ENCODE results near the gene NES.

NES gene, protein sequence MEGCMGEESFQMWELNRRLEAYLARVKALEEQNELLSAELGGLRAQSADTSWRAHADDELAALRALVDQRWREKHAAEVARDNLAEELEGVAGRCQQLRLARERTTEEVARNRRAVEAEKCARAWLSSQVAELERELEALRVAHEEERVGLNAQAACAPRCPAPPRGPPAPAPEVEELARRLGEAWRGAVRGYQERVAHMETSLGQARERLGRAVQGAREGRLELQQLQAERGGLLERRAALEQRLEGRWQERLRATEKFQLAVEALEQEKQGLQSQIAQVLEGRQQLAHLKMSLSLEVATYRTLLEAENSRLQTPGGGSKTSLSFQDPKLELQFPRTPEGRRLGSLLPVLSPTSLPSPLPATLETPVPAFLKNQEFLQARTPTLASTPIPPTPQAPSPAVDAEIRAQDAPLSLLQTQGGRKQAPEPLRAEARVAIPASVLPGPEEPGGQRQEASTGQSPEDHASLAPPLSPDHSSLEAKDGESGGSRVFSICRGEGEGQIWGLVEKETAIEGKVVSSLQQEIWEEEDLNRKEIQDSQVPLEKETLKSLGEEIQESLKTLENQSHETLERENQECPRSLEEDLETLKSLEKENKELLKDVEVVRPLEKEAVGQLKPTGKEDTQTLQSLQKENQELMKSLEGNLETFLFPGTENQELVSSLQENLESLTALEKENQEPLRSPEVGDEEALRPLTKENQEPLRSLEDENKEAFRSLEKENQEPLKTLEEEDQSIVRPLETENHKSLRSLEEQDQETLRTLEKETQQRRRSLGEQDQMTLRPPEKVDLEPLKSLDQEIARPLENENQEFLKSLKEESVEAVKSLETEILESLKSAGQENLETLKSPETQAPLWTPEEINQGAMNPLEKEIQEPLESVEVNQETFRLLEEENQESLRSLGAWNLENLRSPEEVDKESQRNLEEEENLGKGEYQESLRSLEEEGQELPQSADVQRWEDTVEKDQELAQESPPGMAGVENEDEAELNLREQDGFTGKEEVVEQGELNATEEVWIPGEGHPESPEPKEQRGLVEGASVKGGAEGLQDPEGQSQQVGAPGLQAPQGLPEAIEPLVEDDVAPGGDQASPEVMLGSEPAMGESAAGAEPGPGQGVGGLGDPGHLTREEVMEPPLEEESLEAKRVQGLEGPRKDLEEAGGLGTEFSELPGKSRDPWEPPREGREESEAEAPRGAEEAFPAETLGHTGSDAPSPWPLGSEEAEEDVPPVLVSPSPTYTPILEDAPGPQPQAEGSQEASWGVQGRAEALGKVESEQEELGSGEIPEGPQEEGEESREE (N-terminal part only)

DNA sequence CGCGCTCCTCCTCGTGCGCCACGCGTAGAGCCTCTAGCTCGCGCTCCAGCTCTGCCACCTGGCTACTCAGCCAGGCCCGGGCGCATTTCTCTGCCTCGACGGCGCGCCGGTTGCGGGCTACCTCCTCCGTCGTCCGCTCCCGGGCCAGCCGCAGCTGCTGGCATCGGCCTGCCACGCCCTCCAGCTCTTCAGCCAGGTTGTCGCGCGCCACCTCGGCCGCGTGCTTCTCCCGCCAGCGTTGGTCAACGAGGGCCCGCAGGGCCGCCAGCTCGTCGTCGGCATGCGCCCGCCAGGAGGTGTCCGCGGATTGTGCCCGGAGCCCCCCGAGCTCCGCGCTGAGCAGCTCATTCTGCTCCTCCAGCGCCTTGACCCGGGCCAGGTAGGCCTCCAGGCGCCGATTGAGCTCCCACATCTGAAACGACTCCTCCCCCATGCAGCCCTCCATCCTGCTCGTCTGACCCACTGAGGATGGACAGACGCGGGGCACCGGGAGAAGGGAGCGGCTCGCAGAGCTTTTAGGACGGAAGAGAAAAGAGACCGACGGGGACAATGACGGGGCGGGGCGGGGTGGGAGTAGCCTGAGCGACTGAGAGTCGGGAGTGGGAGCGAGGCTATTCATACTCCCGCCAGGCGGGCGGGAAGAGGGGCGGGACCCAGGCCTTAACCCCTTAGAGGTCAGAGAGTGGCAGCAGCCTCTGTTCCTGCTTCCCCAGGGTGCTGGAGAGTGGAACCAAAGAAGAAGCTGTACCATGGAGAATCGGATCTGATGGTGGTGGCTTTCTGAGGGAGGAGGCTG lies at the start of gene NES:
Gene NES (minus strand): TSS at position 588 of the 796 bp plus-strand sequence. CDS start 143 bp downstream, at position 445.
- peak; percentile 82 for DNase-seq

DNA sequence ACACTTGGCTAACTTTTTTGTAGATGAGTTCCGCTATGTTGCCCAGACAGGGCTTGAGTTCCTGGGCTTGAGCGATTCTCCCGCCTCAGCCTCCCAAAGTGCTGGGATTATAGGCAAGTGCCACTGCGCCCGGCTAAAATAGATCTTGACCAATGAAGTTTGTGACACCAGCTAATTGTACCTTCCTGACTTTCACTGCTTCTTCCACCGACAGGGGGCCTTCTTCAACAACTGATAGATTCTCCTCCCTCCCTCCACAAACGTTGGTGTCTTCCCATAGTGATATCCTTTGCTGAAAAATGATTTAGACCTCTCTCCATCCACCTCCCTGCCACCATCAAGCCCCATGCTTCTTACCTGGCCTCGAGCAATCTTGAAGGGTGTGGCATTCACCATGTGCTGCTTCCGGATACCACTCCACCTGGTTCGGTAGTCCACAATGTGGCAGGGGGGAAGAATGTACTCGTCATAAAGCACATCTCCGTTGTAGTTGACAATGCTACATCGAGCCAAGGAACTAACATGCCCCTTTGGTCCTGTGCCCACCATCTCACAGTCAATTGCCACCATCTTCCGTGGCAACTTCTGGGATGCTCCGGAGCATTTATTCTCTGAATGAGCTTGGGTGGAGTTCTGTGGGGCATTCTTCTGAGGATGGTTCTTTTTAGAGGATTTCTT lies 49.5 kb upstream of the NES start:
- DNase-seq: peak; percentile 77

DNA sequence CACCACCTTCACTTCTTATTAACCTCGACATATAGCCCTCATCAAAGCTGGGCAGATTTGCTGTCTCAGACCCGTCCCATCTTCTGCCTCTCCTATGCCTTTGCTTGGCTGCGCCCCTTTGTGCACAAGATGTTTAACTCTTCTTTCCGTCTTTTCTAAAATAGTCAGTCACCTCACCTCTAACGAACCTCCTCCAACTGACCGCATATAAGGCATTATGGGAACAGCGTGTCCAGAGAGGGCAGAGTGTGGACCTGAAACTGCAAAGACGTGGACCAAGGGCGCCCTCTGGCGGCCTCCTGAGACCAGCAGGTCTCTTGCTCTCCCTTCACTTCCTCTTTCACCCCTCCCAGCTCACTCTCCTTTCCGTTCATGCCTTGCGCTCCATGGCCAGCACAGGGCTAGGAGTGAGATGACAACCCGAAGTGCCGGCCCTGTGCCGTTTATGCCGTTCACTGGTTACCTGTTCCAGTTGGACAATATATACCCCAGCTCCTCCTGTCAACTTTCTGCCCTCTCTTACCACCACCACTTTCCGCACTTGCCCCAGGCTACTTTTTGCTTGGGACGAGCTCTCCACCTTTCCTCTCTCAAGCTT lies 48.6 kb upstream of the NES start:
- peak; percentile 91 for DNase-seq

DNA sequence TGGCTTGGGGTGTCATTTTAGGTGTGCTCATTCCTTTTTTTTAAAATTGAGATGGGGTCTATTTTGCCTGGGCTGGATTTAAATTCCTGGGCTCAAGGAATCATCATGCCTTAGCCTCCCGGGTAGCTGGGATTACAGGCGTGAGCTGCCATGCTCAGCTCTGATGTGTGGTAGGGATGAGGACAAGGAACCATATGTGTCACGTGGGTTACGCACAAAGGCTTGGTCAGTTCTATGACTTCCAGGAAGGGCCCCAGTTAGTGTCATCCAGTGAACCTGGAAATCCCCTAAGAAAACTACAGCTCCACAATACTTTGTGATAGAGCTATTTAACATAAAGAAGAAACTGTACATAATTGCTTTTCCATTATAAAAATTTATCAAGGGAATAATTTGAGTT lies 44.3 kb upstream of the NES start:
- no peak for DNase-seq

DNA sequence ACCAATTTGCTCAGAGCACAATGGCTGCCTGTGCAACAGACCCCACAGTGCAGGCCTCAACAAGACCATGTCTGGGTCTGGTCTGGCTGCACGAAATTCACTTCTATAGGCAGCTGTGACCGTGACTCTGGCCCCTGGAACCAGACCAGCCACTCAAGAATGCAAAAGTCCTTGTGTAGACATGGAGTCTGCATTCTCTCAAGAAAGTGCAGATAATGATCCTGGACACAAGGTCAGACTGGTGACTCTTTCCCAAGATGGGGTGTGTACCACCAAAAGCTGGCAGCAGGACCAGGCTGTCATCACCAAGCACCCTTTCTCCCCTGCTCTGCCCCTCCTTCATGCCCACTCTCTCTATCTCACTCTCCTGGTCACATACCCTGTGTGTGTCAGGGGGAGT lies 43.9 kb upstream of the NES start:
- no peak for DNase-seq

DNA sequence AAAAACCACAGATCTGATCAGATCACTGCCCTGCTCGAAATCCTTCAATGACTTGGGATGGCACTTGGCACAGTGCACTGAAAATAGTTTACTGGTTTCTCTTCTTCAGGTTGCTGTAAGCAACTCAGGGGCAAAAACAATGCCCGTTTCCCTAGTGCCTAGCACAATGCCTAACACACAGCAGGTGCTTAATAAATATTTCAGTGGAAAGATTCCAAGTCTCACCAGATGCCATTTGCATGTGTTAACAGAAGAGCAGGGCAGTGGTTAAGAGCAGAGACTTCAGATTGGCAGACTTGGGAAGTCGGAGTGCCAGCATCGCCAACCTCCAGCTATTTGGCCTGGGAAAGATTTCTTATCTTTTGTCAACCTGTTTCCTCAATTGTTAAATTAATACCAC lies 40.1 kb upstream of the NES start:
- peak; percentile 54 for DNase-seq

DNA sequence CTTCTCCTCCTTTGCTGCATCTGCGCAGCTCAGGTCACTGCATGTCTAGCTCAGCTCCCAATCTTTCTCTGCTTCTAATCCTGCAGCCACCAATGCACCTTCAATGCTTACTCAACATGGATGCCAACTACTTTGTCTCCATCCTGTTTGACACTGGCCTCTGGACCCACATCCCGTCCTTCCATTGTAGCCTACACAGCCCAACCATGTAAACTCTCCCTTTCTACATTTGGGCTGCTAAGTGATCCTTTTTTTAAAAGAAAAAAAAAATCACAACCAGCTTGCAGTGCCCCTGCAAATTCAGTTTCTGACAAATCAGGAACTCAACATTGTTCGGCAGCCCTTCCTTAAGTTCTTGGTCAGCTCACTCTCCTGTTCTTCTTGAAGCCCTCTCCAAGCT lies 37.6 kb upstream of the NES start:
- DNase-seq: no peak

DNA sequence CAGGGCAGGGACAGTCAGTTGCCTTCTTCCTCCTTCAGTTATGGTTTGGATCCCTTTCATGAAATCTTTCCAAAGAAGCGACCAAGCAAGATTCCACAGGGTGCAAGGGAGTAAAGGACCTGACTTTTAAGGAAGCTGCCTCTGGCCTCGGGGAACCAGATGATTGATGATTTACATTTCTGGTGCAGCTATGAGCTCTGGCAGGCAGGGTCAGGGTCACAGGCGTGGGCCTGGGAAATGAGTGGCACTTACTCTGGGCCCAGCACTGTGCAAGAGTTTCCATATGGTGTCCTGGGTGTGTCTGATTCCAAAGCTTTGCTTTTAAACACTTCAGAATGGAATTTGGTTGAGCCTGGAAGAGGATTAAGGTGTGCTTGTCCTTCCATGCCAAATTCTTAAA lies 35.4 kb upstream of the NES start:
- DNase-seq: no peak

DNA sequence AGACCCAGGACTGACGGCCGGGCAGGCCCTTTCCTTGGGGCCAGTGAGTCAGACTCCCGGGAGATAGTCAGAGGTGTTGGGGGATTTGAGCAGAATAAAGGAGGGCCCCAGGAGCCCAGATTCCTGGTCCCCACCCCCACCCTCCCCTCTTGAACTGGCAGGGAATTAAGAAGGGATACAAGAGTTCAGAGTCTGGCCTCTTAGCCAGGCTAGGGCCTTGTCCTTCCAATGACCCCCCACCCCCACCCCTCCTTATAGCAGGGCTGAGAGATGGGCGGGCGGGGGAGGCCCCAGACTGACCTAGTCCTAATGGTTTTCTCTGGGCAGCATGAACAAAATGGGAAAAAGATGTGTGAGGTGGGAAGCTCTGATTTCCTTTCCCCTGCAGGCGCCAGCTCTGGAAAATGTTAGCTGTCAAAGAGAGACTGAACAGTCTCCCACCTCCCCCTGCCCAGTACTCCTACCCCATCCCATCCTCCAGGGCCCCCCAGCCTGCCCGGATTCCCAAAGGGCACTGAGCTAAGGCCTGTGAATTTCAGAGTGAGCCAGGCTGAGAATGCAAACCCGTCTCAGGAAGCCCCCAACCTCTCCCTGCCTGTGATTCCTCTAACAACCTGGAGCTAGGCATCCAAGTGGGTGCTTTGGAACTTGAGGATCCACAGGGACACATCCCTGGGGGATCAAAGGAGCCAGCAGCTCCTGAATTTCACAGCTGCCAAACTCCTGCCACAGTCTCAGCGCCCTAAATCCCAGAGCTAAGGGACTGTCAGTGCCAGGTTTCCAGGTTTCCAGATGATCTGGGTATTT lies 34.0 kb upstream of the NES start:
- DNase-seq: no peak

DNA sequence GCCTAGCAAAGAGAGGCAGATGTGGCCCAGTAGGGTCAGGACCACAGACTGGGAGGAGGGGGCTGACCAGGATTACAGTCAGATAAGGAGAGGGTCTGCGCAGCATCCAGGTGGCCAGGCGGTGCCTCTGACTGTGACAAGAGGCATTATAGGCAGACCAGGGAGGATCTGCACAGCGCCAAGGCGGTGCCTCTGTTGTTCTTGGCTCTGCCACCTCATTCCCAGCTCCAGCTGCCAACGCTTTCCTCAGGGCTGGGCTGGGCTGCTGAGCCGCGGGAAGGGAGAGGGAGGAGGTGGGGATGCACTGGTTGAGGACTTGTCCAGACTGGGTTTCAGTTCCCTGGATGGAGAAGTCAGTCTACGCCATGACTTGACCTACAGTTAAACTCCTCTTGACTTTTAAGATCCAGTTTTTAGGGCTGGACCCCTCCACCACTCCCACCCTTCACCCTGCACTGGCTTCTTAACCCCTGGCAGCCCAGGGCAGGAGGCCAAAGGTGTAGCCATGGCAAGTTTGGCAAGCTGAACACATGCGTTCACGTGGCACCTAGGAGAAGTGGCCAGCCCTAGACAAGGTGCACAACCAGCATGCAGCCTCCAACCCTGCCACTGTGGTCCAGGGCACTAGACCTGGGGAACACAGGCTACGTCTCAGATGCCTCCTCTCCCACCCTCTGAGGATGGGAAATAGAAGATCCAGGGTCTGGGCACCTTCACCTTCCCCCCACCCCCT lies 32.7 kb upstream of the NES start:
- peak; percentile 83 for DNase-seq

DNA sequence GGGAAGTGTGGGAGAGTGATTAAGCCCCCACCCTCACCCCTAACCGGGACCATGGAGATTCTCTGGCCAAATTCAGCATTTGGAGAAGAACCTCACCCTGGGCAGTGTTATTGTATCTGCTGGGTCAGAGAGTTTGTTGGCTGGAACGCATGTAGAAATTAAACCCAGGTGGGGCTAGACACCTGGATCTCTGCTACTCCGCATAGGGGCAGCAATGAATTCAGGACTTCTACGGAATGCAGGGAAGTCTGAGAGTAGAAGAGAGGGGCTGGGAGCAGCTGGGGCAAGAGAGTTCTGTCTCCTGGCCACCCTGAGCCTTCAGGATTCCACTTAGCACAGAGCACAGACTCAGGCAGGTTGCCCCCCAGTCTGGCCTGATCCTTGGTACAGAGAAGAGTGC lies 31.8 kb upstream of the NES start:
- DNase-seq: no peak

DNA sequence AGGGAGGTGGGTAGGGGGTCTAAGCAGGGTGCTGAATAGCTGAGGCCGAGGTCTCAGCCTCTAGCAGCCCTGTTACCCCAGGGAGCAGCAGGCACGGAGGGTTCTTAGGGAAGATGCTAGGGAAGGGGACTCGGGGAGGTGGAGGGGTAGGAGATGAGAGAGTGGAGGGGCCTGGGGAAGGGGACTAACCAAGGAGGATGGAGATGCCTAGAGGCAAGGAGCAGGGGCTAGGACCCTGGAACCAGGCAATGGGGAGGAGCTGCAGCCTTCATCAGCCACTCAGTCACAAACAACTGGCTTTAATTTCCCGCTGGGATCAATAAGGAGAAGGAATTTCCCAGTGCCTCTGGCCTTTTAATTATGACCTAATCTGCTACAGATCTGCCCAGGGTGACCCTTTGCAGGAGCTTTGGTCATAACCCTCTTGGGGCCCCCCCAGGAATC lies 31.0 kb upstream of the NES start:
- DNase-seq: no peak

DNA sequence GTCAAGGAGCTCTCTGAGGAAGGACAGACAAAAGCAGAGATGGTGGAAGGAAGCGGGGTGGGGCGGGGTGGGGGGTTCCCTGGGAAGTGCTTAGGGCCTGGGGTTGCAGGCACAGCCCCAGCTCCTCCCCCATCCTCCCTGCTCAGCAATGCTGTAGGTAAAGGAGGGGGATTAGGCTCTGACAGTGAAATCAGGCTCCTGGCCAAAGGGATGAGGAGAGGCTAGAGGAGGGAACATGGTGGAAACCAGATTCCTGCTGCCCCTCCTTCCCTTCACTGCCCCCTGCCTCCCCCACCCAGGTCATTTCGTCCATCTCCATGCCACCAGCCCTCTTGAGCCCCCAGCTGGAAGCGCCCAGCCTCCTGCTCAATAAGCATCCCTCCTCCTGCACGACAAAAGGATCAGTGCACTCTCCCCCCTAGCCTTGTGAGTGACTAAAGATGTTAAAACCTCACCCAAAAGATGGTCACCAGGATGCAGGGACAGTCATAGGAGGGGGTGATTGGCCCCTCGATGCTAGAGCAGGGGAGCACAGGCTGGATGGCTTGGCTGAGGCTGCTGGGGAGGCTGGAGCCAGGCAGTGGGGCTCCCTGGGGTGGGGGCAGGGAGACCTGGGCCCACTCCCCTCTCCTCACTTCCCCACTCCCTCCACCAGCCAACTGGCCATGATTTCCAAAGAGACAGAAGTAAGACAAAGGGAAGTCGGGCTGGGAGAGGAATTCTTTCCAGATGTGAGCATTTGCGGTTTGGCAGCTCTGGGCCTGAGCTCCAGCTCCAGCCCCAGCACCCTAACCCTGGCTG lies 30.4 kb upstream of the NES start:
- no peak for DNase-seq

DNA sequence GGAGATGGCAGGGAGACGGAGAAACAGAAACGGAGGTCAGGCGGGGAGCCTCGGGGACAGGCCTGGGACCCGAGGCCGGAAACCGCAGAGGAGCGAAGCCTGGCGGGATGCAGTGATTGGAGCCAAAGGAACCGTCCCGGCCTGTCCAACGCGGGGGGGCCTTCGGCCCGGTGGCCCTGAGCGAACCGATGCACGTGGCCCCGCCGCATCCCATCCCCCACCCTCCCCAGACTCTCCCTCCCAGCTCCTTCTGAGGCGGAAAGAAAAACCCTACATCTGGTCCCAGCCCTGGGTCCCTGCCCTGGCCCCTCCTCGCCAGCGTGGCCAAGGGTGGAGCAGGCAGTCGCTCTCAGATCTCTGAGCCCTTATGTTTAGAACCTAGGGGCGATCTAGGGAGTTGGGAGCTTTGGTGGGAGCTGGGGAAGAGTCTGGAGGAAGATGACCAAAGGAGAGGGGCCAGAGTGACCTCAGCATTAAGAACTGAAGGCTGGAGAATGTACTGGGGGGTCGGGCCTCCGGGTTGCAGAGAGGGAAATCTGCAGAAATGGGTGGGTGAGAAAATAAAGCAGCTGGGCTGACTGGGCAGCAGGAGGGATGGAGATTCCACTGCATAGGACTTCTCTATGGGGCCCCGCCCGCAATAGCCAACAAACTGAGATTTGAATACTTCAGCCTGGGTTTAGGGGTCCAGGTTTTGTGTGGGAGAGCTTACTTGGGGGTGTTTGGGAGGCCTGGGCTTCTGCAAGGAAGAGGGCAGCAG lies 29.6 kb upstream of the NES start:
- peak; percentile 32 for DNase-seq

DNA sequence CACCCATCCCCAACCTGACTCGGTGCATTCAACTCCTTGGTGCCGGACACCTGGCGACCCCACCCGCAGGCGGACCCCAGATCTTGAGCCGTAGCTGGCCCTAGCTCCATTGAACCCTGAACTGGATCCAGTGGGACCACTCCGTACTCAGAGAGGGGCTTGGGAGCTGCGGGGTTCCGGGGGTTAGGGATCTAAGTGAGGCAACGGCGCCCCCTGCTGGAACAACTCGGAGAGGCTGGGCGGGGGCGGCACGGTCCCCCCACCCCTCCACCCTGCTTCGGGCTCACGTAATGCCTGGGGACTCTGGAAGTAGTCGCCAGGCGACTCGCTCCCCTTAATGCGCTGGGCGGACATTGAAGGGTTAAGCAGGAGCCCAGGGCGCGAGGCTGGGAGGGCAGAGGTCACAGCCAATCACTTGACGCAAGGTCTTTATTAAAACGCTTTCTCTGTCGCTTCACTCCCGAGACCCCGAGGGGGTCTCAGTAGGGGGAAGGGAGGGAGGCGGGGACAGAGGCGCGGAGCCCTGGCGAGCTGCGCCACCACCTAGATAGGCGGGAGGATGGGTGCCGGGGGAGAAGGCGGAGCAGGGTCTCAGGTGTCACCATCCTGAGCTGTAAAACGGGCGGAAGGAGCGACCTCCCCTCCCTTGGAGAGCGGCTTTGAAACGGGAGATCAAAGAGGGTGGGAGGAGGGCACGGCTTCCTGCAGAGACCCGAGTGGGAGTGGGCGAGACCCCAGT lies 28.9 kb upstream of the NES start:
- DNase-seq: peak; percentile 78

DNA sequence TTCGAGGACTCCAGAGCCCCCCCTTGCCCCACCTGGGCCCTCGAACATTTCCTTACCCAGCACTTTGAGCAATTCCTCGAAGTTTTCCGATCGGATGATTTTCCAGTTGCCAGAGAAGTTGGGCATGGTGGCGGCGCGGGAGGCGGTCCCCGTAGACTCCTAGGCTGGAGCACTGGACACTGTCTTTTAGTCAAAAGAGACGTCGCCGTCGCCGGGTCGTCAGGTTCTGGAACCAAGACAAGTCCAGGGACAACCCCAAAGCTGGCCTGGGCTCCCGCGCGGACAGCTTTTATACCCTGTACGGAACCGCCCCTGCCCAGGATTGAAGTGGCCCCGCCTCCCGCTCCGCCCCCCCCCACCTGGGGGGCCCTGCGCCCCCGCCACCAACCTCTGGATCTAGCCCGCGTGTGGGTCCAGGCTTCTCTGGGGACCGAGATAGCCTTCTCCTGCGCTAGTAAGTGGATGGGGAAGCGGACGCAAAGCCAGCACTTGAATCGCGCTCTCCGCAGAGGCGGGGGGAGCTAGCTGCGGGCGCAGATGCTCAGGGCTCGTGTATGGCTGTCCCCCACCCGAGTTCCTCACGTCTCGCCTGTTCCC lies 28.2 kb upstream of the NES start, which contains the start of gene CRABP2:
Gene CRABP2 (minus strand): TSS at position 263 of the 597 bp plus-strand sequence. CDS start 137 bp downstream, at position 126.
- DNase-seq: peak; percentile 70

DNA sequence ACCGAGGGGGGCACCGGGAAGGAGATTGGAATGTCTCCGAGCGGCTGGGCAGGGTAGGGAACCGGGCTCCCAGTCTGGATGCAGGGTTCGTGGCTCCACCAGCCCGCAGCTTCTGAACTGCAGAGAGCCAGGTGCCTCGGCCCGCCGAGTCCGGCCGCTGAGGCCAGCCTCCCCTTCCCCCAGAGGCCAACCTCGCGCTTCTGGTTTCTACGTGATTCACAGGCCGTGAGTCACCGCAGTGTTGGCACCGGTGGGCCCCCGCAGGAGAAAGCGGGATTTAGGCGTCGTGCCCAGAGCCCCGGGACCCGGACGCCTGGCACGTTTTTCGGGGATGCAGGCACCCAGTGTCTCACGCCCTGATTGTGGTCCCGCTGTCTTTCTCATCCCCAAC lies 27.7 kb upstream of the NES start:
- peak; percentile 54 for DNase-seq

All from NCI-H69 (cell line).